BJ (cell line): Measurements from ENCODE around the gene FCHSD2. TPM values are rescaled to one million over a fixed set of nuclear protein-coding genes. Genes with fewer than 3 reads are reported as not detected.

Experiments
- CTCF ChIA-PET: fragments of 350-600 bp; formaldehyde crosslinking; extraction: SDS; loops from one replicate; lab custom pipeline; 2021; ENCODE audit warnings: antibody characterized with exemption, inconsistent platforms; lab: Yijun Ruan, JAX
- POLR2A ChIA-PET: fragments of 300-600 bp; sonication (Branson Sonifier 250); formaldehyde crosslinking; extraction: SDS; loops from one replicate; lab custom pipeline; 2021; ENCODE audit warnings: antibody characterized with exemption; lab: Charles Lee
- DNase-seq: peaks from one replicate; pipeline ENCODE4 v3.0.0-alpha.2; 2011; ENCODE audit warnings: low read depth
- H3K27me3 ChIP-seq: 2 replicates; pipeline ENCODE4 v1.6.0; 2011; ENCODE audit warnings: low read length; ENCODE audit not compliant: control insufficient read depth, insufficient read depth
- H3K36me3 ChIP-seq: 2 replicates; pipeline ENCODE4 v1.5.1; 2011; ENCODE audit warnings: low read length; ENCODE audit not compliant: control insufficient read depth, insufficient read depth
- H3K4me3 ChIP-seq: 2 replicates; pipeline ENCODE4 v1.5.1; 2011; ENCODE audit warnings: low read depth, mild to moderate bottlenecking, control low read depth, low read length
- CTCF ChIP-seq: IDR thresholded peaks from 2 replicates; pipeline ENCODE4 v1.5.1; 2011; ENCODE audit warnings: low read depth, mild to moderate bottlenecking, control low read depth, inconsistent platforms, low read length, moderate library complexity; ENCODE audit not compliant: insufficient read depth
- polyA plus RNA-seq: library from polyadenylated mRNA; depleted of rRNA; stranded (reverse); fragments of >200 nt; gene quantifications from 2 replicates; pipeline ENCODE4 v1.2.3, GENCODE V29; 2011

Gene FCHSD2
- polyA plus RNA-seq, 1 experiment = 24.9 TPM

- POLR2A ChIA-PET = no interaction called here
- Histone ChIP-seq H3K4me3 (no peak overlapping the region), H3K27me3 (no peaks in the 10 kb centered on the region), H3K36me3 (no peaks in the 10 kb centered on the region; the same call in 1 of the 2 replicates)
- no peak for TF ChIP-seq CTCF
- no peak for DNase-seq
- CTCF ChIA-PET = interaction anchor here (1.0 to 1.2 kb wide), 2 partner anchors 21 to 392 kb away, joined by 3 to 4 read pairs; no protein-coding TSS in a partner anchor
Measured at GRCh38 chr11:73116636-73117035, 25.5 kb downstream of the FCHSD2 start.

DNA sequence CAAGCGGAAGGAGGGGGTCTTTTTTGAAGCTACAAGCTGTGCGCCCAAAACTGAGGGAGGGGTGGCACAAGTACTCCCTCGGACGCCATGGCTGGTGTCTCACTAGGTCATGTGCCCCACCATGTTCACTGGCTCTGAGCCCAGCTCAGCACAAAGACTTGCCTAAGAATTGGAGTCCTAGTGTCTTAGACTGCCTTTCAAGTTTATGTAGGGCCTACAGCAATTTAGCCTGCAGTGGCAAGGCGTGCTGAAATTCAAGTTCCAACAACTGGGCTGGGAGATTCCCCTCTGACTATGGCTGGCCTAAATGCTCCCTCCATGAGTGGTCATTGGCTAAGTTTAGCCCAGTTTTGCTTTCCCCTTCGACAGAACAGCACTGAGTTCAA, 27.3 kb downstream of the FCHSD2 start:
- no peaks in the 10 kb centered on the region; the same call in 1 of the 2 replicates for H3K36me3 ChIP-seq
- TF ChIP-seq CTCF = no peak
- ChIA-PET CTCF (interaction anchor here (1.4 kb wide), 1 partner anchor 22 kb away, joined by 3 read pairs; no protein-coding TSS in a partner anchor), POLR2A (no interaction called here)
- H3K27me3 ChIP-seq = no peaks in the 10 kb centered on the region
- no peak overlapping the region for H3K4me3 ChIP-seq
- DNase-seq = no peak

DNA sequence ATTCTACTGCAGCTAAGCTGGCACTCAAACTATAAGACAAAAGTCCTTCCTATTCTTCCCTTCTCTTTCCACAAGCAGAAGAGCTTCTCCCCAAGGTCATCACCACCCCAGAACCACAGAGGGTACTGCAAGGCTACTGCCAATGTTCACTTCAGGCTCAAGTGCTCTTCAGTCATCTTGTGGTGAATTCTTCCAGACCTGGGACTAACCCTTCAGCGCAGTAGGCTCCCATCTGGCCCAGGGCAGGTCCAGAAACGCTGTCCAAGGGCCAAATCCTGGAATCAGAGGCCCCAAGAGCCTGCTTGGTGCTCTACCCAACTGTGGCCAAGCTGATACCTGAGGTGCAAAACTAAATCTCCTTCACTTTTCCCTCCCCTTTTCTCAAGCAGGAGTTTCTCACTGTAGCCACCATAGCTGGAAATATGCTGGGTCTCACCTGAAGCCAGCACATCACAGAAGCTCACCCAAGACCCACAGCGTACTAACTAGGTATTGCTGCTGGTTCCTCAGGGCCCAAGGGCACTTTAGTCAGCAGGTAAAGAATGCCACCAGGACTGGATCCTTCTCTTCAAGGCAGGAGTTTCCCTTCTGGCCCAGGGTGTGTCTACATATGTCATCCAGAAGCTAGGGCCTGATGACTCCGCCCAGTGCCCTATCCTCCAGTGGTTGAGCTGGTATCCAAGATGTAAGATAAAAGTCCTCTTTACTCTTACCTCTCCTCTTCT, 27.8 kb downstream of the FCHSD2 start:
- Histone ChIP-seq H3K36me3 (no peaks in the 10 kb centered on the region; the same call in 1 of the 2 replicates), H3K27me3 (no peaks in the 10 kb centered on the region), H3K4me3 (no peak overlapping the region)
- no peak for DNase-seq
- CTCF ChIA-PET = interaction anchor here (1.4 kb wide), 1 partner anchor 23 kb away, joined by 3 read pairs; no protein-coding TSS in a partner anchor
- POLR2A ChIA-PET = no interaction called here
- no peak for TF ChIP-seq CTCF

DNA sequence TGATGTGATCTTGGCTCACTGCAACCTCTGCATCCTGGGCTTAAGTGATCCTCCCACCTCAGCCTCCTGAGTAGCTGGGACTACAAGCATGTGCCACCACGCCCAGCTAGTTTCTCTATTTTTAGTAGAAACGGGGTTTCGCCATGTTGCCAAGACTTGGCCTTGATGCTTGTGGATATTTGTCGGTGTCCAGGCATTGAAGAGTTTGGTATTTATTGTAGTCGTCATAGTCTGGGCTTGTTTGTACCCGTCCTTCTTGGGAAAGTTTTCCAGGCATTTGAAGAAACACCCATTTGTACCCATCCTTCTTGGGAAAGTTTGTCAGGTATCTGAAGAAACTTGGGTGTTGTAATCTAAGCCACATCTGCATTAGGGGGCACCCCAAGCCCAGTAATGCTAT, 28.7 kb downstream of the FCHSD2 start:
- Histone ChIP-seq H3K4me3 (no peak overlapping the region), H3K36me3 (no peaks in the 10 kb centered on the region; the same call in 1 of the 2 replicates), H3K27me3 (no peaks in the 10 kb centered on the region)
- POLR2A ChIA-PET = no interaction called here
- CTCF ChIA-PET = no interaction called here
- no peak for TF ChIP-seq CTCF
- DNase-seq = no peak

- no peak for TF ChIP-seq CTCF
- DNase-seq = no peak
- Histone ChIP-seq H3K36me3 (no peaks in the 10 kb centered on the region), H3K4me3 (no peak overlapping the region), H3K27me3 (no peaks in the 10 kb centered on the region)
- ChIA-PET CTCF (interaction anchor here (0.6 kb wide), 1 partner anchor 1909 kb away, joined by 5 read pairs; no protein-coding TSS in a partner anchor), POLR2A (no interaction called here)
Measured at GRCh38 chr11:73107597-73107996, 34.5 kb downstream of the FCHSD2 start.
